LoVo (cell line): ENCODE measurements around the gene WWTR1.

Source experiments
- DNase-seq: peaks from one replicate; pipeline ENCODE4 v3.0.0-alpha.2; 2016; ENCODE audit warnings: low spot score

The WWTR1 gene

DNA sequence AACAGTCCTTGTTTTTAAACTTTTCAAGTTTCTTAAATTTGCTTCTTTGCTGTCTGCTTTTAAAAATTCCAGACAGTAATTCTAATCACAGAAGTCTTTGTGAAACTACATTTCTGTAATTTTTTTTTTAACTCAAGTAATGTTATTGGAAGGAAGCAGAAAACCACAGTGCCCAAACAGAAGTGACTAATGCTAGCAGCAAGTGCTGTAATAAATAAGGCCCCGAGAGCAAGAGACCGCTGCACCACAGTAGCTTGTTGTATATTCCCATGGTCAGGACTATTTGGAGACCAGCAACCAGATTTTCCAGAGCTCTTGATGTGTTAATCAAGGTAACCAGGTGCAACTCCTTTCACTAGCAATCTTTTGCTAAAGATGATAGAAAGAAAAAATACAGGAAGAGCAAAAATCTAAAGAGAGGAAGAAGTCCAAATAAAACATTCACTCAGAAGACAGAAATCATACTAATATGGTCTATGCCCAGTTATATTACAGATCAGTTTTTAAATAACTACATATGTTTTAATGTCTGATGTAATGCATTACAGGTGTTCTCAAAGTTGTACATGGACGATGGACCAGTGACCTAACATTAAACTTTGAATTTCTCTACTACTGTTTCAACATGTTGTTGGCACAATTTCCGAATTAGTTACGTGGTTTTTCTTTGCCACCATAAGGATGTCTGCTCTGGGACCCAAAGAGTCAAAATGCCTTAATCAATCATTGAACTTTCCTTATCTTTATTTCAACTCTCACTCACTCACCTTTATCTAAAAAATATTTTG is 36.4 kb downstream of the WWTR1 start:
- DNase-seq: no peak

DNA sequence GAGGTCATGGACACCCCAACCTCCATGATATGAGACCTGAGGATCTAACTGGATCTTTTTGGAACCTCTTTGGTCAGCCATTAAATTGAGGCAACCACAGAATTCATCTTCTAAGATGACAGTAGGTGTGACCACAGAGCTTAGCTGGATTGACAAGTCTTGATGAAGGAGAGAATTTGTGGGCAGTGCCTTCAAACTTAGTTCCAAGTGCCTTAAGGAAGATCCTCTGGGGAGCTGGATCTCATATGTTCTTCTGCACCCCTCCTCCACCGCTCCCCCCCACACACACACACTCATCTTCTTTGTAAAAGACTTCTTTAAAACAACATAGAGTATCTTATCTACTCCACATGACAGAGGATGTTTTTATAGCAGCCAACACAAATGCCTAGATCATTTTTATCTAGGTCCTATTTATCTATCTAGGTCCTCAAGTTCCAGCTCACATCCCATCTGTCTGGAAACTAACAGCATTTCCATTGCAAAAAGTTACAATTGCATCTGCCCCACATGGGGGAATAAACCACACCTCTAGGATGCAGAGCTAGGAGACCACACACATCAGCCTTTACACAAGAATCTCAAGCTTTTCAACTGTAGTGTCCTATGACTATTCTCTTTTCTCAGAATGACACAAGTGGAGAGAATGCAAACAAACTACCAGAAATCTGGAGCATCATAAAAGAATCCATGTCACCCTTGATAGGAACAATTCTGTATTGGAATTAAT is 37.4 kb downstream of the WWTR1 start:
- DNase-seq: no peak

DNA sequence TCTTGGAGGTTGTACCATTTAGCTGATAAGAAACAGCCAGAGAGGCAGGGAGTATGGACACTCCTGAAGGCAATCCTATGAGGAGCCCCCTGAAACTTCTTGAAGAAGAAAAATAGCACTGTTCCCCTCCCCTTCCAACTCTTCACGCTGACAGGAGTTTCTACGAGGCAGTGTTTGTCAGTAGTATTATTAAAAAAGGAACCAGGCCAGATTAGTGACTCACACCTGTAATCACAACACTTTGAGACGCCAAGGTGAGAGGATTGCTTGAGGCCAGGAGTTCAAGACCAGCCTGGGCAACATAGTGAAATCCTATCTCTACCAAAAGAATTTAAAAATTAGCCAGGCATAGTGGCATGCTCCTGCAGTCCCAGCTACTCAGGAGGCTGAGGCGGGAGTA is 38.7 kb downstream of the WWTR1 start:
- DNase-seq: no peak

DNA sequence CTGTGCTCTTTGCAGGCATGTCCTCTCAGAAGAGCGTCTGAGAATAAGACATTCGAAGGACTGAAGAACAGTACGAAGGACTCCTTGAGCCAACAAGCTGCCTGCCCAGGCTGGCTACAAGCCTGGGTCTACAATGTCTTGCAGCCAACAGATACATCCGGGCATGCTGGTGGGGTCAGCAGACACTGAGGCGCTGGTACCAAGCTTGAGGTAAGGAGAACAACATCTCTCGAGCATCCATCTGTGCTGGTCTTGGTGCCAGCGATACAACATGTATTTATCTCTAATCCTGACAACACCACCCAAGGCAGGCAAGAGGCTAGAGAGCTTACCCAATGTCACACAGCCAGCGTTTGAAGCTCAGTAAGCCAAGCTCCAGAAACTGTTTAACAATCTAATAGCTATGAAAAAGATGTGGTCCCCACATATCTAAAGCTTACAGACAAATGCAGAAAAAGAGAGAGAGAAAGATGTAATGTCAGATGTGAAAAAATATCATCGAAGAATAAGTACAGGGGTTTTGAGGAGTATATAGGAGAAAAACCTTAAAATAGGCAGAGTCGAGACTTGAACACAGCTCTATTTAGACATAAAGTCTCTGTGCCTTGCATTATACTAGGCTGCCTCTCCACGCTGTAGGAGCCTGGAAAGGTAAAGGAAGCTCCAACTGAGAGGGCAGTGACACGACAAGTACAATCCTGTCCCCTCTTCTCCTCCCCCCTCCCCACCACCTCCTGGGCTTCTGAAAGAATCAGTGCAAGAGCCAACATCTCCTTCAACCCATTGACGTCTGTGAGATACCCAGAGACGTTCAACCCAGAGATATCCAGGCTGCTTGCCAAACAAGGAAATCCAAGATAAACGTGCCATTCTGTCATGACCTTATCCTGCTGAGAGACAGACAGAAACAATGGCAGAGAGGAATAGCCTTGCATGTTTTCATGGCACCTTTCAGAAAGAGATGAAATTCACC is 39.4 kb downstream of the WWTR1 start:
- DNase-seq: no peak

DNA sequence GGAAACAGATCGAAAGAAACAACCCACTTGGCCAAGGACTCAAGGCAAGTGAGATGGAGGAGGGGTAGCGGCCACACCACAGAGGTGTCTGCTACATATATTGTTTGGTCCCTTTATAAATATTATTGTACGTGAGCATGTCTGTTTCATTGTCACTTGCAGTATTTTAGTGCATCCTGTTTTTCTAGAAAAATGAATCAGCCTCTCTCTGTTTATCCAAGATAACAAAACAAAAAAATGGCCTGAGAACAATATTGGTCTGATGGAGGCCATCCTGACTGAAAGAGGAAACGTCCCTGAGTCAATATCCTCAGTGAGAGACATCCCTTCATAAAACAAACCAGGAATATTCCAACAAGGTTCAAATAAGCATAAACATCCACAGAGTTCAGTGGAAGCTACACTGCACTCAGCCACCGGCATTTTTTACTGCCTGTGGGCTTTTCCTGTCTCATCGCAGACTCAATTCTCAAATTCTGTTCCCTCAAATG is 42.0 kb downstream of the WWTR1 start:
- no peak for DNase-seq

DNA sequence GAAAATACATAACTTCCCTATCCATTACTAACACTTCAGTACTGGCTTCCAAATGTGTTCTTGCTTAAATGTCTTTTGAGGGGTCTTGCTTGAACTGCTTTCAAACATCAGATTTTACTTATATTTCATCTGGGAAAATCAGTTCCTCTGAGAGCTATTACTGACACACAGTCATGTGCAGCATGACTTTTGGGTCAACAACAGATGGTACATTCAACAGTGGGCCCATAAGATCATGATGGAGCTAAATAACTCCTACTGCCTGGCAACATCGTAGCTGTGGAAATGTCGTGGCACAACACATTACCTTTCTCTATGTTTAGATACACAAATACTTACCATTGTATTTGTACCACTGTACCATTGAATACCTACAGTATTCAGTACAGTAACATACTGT is 43.8 kb downstream of the WWTR1 start:
- no peak for DNase-seq

DNA sequence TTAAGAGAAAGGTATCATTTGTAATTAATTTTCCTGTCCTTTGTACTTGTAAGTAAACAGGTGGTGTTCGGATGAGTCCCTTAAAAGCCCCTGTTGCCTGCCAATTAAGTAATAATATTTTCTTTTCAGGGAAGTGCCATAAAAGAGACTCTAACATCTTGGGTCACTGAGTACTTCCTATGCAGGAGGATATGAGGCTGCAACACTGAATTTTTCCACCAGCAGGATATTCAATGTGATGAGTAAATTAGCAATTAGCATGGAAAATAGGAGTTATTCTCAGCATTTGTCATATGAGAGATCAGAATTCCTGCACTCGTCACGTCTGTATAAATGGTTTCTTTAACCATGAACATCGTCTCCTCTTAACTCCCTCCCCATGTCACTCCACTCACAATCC is 45.4 kb downstream of the WWTR1 start:
- DNase-seq: no peak

GRCh38 chr3:149611149-149611548 is 46.7 kb downstream of the WWTR1 start:
- no peak for DNase-seq

DNA sequence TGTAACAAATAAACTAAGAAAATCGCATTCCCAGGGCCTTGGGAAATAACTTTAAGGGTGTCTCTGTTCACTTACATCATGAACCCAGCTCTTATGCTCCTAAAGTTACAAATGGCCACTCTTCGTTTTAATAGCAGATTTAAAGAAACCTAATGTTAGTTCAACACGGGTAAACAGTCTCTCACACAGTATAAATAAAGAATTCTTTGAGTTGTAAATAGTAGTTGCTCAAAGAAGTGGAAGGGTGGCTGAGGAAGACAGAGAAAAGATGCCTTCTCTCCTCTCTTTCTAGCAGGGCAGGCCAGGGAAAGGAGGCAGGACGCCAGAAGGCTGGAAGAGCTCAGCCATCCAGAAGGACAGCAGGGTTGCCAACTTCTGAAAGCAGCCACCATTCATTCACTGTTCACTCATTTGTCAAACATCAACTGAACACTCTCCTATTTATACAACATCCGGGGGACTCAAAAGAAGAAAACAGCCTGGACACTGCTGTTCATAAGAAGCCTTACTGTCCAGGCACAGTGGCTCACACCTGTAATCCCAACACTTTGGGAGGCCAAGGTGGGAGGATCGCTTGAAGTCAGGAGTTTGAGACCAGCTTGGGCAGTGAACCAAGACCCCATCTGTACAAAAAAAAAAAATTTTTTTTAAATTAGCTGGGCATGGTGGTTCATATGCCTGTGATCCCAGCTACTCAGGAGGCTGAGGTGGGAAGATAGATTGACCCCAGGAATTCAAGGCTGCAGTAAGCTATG is 47.3 kb downstream of the WWTR1 start:
- no peak for DNase-seq

GRCh38 chr3:149609595-149609994 is 48.2 kb downstream of the WWTR1 start:
- DNase-seq: peak; percentile 58

DNA sequence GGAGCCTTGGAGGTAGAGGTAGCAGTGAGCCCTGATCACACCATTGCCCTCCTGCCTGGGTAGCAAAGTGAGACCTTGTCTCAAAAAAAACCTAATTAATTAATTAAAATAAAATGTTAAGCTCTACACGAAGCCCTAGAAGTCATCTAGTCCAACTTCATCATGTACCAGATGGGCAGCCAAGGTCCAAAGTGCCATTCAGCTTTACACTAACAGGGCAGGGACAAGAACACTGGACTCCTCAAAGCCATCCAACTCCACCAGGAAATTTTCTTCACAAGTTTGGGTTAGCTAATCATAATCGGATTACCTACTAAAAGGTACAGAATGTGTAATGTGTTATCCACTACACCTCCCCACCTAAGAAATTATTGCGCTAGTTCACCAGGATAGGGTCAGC is 48.8 kb downstream of the WWTR1 start:
- DNase-seq: no peak

- DNase-seq: peak; percentile 20
Observed at GRCh38 chr3:149605902-149606301, 51.9 kb downstream of the WWTR1 start.

DNA sequence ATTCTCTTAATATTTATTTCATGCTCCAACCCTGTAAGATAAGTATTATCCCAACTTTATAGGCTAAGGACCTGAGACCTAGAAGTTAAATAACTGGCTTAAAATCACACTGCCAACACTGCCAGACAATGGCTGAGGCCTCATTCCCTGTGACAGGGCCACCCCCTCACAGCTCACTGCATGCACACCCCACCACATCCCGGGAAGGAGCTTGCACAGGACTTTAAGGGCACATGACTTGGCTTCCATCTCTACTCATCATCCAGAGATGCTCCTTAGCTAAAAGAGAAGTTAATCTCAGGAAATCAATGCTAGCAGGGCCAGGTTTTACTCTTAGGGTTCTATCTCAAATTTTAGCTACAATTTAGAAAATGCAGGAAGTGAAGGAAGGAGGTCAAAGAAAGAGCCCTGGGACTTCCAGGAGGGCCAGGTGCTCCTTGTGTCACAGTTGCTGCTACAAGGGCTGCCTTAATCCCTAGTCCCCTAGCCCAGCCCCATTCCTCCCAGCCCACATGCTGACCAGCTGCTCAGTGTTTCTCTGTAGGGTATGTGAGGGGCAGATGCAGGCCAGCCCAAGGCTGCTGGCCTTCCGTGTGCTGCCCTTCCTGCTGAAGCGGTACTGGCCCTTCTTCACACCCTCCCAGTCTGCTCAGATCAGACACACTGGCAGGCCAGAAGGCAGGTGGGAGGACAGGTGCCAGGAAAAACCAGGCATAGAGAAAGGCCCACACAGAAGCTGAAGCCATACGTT is 53.5 kb downstream of the WWTR1 start:
- no peak for DNase-seq

- peak; percentile 20 for DNase-seq
Observed at GRCh38 chr3:149603126-149604074, 54.4 kb downstream of the WWTR1 start.

DNA sequence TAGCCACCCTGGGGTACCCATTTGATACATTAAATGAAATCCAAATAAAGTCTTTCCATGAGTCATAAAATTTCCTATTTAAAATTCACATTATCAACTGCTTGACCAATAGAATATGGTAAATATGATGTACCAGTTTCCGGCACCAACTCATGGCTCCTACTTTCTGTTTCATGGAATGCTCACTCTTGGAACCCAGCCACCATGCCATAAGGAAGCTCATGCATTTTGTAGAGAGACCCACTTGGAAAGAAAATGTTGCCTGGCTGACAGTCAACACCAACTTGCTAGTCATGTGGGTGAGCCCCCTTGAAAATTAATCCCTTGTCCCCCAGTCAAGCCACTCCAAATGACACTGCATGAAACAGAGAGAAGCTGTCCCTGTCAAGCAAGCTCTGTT is 57.2 kb downstream of the WWTR1 start:
- no peak for DNase-seq

- DNase-seq: no peak
Observed at GRCh38 chr3:149599236-149599635, 58.6 kb downstream of the WWTR1 start.

DNA sequence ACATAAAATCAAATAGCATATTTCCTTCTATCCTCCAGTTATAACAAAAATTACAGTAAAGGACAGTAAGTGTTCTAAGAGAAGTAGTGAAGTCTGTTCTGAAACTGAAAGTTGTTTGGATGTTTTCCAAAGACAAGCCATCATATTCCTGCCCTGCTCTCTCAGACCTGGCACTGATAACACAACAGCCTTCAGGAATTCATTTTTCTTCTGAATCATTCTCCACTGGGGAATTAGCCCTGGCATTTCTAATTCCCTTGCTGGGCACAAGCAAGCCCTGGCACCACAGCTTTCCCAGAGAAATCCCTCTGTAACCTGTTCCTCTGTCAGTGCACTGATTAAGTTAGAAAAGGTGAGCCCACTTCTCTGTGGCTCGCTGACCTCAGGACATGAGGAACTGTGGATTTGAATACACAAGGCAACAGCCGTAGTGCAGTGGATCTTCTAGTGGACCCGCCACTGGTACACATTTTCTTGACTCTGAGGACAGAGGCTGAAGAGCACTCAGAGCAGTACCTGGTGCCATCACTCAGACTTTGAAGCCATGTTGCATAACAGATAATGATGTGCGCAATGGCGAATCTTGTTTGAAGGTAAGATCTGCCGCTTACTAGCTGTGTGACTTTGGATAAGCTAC is 61.6 kb downstream of the WWTR1 start:
- no peak for DNase-seq

DNA sequence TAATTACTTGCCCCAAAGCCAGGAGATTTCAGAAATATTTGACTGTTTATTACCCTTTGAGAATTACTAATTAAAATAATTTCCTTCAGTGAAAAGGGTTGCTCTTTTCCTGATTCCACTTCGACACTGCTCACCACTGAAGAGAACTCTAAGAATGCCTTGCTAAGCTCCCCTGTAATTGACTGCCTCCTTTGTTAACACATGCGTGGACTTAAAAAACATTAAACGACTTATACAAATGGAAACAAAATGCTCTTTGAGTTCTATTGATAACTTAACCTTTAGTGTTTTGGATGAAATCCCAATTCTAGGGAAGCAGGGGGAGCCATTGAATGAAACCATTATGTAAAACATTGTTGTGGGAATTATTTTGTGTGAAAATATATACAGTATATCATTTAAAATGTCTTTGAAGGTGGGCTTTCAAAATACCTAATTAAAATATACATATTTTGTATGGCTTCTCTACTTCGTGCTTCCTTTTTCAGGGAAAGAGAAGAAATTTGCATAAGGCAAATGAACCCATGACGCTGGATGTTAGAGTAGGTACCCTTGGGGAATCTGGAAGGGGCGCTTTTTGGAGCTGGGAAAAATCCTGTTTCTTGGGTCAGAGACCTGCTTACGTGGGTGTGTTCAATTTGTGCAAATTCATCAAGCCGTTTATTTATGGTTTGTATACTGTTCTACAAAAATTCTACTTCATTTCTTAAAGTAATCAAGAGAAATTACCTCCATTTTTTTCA is 64.2 kb downstream of the WWTR1 start:
- no peak for DNase-seq
